Neutrophil (primary cell): ENCODE data around the gene CPNE9.

Experiments used
- H3K27ac ChIP-seq: fragments of 200-600 bp; sonication (generic); 2 replicates; pipeline ENCODE4 v1.5.1; 2016; ENCODE audit warnings: mild to moderate bottlenecking, moderate library complexity
- H3K27me3 ChIP-seq: fragments of 200-600 bp; sonication (generic); 2 replicates; pipeline ENCODE4 v1.6.0; 2016; ENCODE audit warnings: mild to moderate bottlenecking
- H3K36me3 ChIP-seq: fragments of 200-600 bp; sonication (generic); 2 replicates; pipeline ENCODE4 v1.5.1; 2017
- H3K4me1 ChIP-seq, 2 experiments: fragments of 200-600 bp in 1 of 2; sonication (generic) in 1 of 2; 1 replicate in 1 of 2; 2 replicates in 1 of 2; pipeline versions ENCODE4 v1.5.1 to v1.6.1; 2013 to 2016; ENCODE audit warnings: low read depth in 1 of 2, low read length in 1 of 2, mild to moderate bottlenecking in 1 of 2, moderate library complexity in 1 of 2; ENCODE audit not compliant: control insufficient read depth in 1 of 2, insufficient read depth in 1 of 2
- H3K4me3 ChIP-seq, 2 experiments: fragments of 200-600 bp in 1 of 2; sonication (generic) in 1 of 2; 1 replicate in 1 of 2; 2 replicates in 1 of 2; pipeline ENCODE4 v1.5.1; 2013 to 2016; ENCODE audit warnings: low read depth in 1 of 2, low read length in 1 of 2, mild to moderate bottlenecking in 1 of 2, moderate library complexity in 1 of 2
- H3K9me3 ChIP-seq: fragments of 200-600 bp; sonication (generic); 2 replicates; pipeline ENCODE4 v1.5.1; 2016
- CTCF ChIP-seq: fragments of 200-600 bp; sonication (generic); IDR thresholded peaks from 2 replicates; pipeline ENCODE4 v1.5.1; 2016; ENCODE audit warnings: antibody characterized with exemption

CPNE9 gene

GRCh38 chr3:9747267-9747666 is 43.6 kb downstream of the CPNE9 start:
- Histone ChIP-seq H3K4me3 (no peak overlapping the region), H3K36me3 (peaks cover 69% of the 10 kb centered on the region), H3K4me1 (peaks cover 26 to 27% of the 10 kb centered on the region in 2 experiments), H3K27me3 (no peaks in the 10 kb centered on the region), H3K9me3 (no peaks in the 10 kb centered on the region), H3K27ac (no peak overlapping the region)
- no peak for TF ChIP-seq CTCF

- no peak overlapping the region for H3K4me3 ChIP-seq
- no peak for TF ChIP-seq CTCF
- no peak overlapping the region for H3K27ac ChIP-seq
- H3K36me3 ChIP-seq, result peaks cover 66% of the 10 kb centered on the region
- H3K27me3 ChIP-seq, result no peaks in the 10 kb centered on the region
- peaks cover 26 to 27% of the 10 kb centered on the region in 2 experiments for H3K4me1 ChIP-seq
- H3K9me3 ChIP-seq, result no peaks in the 10 kb centered on the region
Observed at GRCh38 chr3:9748031-9748430, 44.4 kb downstream of the CPNE9 start.

- Histone ChIP-seq H3K4me1 (peaks cover 29% of the 10 kb centered on the region in 2 experiments), H3K4me3 (peak overlapping the region; percentile 81 to 84), H3K9me3 (no peaks in the 10 kb centered on the region), H3K27ac (peak overlapping the region; percentile 95), H3K36me3 (peaks cover 54% of the 10 kb centered on the region), H3K27me3 (no peaks in the 10 kb centered on the region)
- TF ChIP-seq CTCF, result no peak
Observed at GRCh38 chr3:9749296-9749644, 45.6 kb downstream of the CPNE9 start.

GRCh38 chr3:9749645-9750555 is 46.3 kb downstream of the CPNE9 start, which contains the start of gene OGG1:
Gene OGG1 (plus strand): TSS chr3:9749952. CDS start chr3:9750287, 335 bp downstream.
- H3K27ac ChIP-seq, result peak within 1 kb of the TSS; percentile 95
- no peaks in the 10 kb centered on the region for H3K27me3 ChIP-seq
- H3K4me3 ChIP-seq, result peak within 1 kb of the TSS; percentile 81 to 84
- H3K9me3 ChIP-seq, result no peaks in the 10 kb centered on the region
- peaks cover 47% of the 10 kb centered on the region for H3K36me3 ChIP-seq
- TF ChIP-seq CTCF, result peak; percentile 53
- H3K4me1 ChIP-seq, result peaks cover 35% of the 10 kb centered on the region in 2 experiments

- no peaks in the 10 kb centered on the region for H3K9me3 ChIP-seq
- peak overlapping the region; percentile 81 to 84 for H3K4me3 ChIP-seq
- no peaks in the 10 kb centered on the region for H3K27me3 ChIP-seq
- no peak for TF ChIP-seq CTCF
- H3K36me3 ChIP-seq, result peaks cover 39% of the 10 kb centered on the region
- H3K27ac ChIP-seq, result peak overlapping the region; percentile 95
- H3K4me1 ChIP-seq, result peaks cover 38 to 41% of the 10 kb centered on the region in 2 experiments
Observed at GRCh38 chr3:9750556-9751411, 47.2 kb downstream of the CPNE9 start.
